IPS DF 19.7 (cell line): ENCODE data around the gene TMEM140.

Experiments used
- DNase-seq: peaks from one replicate; pipeline ENCODE4 v3.0.0-alpha.2; 2013; ENCODE audit warnings: low read depth, low spot score

The TMEM140 gene

DNA sequence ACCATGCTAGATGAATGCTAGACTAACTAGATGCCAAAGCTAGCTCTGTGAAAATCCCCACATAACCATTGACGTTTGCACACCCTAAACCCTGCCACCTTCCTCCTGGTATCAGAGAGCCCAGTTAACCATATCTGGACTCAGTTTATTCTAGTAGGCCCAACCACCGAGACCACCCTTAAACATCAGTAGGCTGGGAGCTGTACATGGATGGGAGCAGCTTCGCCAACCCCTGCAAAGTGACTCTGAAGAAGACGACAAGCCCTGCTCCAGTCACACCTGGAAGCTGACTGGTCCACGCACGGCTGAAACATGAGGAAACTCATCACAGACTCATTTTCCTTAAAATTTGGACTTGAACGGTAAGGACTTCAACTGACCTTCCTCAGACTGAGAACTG lies 27.1 kb downstream of the TMEM140 start:
- DNase-seq: no peak

DNA sequence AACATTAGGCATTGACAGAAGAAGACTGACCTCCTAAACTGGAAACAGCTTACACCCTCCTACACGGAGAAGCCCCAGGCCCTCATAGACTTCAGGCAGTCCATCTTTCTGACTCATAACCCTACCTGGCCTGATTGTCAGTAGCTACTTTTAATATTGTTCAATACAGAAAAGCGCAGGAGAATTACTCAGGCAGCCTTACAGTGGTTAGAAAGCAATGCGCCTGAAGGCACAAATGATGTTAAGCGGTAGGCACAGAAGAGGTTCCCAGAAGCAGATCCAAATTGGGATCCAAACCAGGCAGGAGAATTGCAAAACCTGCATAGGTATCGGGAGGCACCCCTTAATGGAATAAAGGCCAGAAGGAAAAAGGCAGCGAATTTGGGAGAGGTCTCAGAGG lies 28.1 kb downstream of the TMEM140 start:
- DNase-seq: no peak

DNA sequence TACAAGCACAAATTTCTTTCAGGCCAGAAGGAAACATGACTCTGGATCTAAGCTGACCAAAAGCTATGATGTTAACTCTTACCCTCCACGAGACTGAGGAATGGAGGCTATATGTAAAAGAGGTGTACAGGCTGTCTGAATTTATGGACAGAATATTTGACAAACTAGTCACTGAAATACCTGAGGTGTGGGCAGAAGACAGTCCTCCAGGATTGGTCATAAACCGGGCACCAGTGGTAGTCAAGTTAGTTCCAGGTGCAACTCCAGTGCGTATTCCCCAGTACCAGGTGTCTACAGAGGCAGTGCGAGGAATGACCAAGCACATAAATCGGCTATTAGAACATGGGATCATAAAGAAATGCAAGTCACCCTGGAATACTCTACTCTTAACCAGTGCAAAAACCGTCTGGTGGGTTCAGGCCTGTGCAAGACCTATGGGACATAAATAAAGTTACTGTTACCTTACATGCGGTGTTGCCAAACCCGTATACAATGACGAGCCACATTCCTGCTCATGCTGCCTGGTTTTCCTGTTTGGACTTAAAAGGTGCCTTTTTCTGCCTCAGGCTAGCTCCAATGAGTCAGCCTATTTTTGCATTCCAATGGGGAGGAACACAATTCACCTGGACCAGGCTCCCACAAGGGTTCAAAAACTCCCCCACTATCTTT lies 29.3 kb downstream of the TMEM140 start:
- peak; percentile 50 for DNase-seq

DNA sequence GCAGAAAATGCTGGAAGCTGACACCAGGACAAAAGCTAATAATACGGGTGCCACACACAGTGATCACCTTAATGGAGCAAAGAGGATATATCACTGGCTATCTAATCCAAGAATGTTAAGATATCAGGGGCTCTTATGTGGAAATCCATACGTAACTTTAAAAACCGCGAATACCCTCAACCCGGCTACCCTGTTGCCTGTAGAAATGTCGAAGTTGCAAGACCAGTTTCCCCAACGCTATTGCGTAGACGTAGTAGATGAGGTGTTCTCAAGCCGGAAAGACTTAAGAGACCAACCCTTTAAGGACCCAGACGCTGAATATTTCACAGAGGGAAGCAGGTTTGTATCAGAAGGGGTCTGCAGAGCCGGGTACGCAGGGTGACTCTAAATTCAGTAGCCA lies 30.5 kb downstream of the TMEM140 start:
- DNase-seq: no peak

DNA sequence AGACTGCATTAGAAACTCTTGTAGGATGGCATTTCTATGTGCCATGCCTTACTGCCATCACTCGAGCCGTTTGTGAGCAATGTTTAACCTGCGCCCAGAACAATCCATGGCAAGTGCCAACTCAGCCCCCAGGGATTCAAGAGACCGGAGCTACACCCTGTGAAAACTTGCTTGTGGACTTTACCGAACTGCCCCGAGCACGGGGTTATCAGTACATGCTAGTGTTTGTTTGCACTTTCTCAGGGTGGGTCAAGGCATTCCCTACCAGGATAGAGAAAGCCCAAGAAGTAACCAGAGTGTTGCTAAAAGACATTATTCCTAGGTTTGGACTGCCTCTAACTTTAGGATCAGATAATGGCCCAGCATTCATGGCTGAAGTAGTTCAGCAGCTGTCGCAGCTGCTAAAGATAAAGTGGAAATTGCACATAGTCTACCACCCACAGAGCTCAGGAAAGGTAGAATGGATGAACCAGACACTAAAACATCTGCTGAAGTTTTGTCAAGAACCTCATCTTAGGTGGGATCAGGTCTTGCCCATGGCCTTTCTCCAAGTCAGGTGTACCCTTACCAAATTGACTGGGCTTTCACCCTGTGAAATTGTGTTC lies 31.6 kb downstream of the TMEM140 start:
- DNase-seq: no peak

DNA sequence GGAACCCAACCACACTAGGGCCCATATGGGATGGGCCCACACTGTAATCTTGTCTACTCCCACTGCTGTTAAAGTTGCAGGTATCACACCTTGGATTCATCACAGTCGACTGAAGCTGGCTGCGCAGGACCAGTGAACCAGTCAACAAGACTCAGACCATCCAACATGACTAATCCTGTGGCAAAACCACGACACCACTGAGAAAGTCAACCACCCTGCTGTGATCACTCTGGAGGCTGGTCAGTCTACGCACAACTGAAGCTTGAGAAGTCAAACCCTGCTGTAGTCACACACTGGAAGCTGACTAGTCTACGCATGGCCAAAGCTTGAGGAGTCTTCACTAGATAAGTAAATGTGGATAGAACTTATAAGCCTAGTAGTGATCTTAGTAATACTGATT lies 32.2 kb downstream of the TMEM140 start:
- no peak for DNase-seq

DNA sequence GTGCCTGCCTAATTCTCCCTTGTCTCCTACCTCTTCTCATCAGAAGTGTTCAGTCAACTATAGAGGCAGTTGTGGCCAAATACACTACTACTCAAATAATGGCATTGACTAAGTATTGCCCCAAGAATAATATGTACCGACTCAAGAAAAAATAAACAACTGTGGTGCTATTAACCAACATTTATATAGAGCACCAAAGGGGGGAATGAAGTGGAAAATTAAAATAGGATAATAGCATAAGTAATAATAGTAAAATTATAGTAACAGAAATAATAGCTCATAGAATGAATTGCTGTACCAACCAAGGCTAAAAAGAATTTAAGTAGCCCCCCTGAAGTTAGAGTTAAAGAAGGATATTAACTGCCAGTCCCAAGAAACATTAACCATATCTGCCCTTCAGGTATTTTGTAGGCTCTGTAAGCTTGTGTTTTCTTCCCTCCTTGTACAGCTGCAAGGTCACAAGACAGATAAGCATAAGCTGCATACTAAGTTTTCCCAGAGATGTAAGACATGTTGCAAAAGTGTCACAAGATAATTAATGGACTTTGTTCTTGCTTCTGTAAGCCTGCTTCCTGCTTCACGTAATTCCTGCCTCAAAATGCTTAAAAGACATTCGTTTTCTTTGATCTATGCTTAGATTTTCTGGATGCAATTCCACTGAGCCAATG lies 33.5 kb downstream of the TMEM140 start:
- no peak for DNase-seq

DNA sequence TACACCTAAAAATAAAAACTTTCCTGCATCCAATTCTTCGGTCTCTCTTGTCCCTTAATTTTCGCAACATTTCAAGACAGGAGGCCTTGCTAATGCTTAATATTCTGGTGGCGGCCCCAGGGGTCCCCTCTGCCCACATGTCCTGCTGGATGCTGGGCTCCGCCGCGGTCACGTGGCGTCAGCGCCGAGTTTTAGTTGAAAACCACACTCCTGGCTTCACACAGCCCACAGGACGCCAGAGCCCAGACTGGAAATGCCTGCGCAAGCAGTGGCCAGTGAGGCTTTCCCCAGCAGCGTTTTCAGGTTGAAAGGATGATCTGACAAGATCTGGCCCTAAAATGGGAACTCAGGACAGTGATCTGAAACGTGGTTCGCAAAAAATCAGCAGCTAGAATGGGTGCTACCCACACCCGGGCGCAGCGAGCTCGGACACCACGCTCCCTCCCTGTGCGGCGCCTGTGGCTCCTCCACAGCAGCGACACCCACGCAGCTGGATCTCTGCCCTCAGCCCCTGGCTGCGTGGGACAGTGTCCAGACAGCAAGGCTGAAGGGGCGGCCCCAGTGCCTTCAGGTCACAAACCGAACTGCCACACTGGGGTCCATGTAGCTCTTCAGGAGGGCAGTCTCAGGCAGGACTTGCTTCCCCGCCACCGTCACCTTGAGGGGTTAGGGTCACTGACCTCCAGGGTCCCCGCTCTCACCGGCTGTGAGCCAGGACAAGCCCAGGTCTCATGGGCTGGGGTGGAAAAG lies 34.2 kb downstream of the TMEM140 start:
- no peak for DNase-seq

DNA sequence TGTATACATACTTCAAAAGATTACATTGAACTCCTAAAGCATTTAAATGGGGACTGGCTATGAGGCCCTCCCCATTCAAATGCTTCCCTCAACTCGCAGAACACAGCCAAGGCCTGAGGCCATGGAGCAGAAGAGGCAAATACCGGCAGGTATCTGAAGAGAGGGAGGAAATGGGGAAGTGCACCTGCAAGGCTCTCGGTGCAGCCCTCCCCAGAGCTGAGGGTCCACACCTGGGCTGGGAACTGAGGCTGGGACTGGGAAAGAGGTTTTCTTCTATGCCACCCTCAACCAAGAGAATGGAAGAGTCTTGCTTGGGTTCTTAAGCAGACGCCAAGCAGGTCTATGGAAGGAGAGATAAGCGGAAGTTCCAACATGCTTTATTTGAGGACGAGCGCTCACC lies 35.6 kb downstream of the TMEM140 start:
- no peak for DNase-seq

DNA sequence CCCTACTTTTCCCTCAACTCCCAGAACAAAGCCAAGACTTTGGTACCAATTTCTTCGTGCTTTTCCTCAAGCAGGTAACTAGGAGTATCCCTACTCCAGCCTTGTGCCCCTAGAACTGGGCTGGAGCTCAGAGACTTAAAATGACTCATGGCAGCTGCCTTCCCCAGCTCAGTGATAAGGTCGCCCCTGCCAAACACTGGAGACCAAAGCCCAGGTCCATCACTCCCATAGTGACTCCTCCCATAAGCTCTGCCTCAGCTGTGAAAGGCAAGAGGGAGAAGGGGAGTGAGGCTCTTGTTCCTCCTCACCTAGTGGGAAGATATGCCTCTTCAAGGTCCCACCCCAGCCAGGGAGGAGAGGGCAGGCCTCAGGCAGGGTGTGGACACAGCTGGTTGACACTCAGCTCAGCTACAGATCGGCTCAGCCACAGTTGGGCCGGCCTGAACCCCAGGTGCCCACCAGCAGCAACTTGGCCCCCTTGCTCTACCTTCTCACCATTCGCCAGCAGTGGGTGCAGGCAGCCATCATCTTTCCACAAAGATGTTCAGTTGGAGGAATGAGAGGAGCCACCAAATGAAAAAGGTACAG lies 36.5 kb downstream of the TMEM140 start:
- no peak for DNase-seq

DNA sequence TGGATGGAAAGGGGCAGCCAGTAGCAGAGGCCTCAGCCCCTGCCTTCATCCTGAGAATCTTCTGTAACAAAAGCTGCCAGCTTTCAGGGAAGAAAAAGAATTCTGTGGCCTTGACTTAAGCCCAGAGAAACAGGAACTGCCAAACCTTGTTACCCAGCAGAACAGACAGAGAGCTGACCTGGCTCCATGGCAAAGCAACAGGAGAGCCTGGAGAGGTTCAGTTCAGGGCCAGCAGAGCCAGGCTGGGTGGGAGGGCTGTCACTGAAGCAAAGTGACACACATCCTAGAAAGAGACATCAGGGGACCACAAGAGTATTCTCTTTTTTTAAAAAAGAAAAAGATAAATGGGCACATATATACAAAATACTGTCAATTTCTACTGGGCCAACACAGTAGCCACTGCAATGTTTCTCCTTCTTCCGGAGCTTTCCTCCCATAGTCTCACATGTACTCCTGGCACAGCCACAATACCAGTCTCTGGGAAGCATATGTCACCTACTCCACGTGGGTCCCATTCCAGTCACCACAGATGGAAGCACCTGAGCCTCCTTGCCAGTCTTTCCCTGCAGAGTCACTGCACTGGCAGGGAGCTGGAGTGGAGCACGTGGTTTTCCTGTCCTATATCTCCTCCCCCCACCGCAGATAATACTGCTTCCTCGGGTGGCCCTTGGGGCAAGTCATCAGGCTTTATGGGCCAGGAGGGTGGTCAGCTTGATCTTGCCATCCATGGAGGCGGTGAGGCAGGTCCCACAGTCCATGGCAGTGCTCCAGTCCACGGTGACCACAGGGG lies 37.8 kb downstream of the TMEM140 start:
- no peak for DNase-seq

DNA sequence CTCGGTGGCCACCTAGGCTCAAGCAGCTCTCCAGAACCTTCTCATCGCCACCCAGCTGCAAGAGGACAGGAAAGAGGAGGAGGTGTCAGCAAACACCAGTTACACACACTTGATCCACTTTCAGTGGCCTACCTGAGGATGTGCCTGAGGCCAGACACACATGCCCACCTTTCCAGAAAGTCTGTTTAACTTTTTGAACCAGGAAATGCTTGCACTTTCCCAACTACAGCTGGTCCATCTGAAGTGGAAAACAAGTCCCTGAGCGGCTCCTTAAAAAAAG lies 38.3 kb downstream of the TMEM140 start:
- no peak for DNase-seq

DNA sequence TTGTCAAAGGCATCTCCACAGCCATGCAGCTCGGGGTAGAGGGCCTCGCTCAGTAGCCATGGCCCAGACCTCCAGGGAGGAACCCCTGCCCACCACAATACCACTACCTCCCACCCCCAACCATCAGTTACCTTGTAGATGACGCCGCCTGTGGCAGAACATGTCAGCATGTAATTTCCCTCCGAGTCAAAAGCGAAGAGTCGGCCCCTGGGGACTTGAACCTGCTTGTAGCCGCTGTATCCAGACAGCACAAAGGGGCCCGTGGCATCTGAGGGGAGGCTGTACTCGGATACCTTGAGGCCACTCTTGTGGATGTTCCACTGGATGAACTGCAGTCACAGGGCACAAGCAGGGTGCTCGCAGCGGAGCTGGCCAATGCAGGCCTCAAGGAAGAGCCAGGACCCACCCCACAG lies 39.0 kb downstream of the TMEM140 start:
- DNase-seq: no peak

DNA sequence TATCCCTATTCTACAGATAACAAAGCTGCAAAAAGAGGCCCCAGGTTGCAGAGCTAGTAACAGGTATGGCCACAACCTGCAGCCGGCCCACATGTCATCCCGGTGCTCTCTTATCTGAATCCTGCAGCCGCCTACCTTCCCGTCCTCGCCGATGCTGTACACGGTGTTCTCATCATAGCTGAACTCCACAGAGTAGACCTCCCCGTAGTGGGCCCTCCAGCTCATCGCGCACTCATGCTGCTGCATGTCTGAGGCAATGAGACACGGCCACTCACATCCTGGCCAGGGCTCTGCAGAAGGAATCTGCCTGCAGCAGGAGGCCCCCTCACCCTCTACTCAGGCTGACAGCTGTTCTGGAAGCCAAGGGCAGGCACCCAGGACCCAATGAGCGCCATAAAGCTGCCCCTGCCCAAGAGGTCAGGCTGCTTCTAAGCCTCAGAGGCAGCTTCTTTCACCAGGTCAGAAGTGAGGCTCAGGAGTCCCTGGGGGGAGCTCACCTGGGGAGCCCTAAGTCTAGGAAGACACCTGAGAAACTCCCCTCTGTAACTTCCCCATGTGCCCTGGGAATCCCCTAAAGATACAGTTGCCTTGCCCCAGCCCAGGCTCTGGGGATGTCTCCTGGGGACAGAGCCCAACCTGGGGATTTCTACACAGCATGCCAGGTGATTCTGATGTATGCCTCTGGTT lies 40.6 kb downstream of the TMEM140 start:
- no peak for DNase-seq

DNA sequence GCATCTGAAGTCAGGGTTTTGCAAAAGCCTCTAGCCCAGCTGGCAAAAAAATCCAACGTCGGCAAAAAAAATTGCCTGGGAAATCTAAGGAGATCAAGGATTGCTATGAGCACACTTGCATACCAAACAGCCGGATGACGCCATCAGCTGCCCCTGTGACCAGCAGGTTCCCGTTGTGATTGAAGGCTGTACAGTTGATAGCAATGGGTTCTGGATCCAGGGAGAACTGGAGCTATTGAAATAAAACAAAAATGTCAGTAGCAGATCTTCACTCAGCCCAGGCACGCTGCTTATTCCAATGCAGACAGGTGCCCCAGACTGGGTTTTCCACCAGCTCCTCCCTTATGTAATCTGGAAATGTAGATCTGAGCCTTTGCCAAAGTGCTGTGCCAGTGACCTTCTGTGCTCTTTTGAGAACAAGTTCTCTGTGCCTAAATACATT lies 41.4 kb downstream of the TMEM140 start:
- no peak for DNase-seq

DNA sequence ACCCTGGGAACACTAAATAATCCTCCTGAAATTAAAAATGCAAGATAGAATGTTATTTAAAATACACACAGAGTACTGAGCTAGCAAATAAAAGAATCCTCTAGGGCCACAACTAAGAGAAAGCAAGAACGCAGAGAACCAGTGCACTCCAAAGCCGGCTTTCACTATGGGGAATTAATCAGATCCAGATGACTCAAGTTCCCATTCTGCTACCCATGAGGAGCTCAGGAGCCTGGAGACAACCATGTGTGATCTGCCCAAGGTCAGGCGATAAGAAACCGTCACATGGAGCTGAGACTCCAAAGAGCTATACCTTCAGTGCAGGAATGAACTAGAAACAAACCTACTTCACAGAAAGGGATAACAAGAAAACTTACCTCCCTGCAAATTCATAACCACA lies 42.1 kb downstream of the TMEM140 start:
- no peak for DNase-seq

DNA sequence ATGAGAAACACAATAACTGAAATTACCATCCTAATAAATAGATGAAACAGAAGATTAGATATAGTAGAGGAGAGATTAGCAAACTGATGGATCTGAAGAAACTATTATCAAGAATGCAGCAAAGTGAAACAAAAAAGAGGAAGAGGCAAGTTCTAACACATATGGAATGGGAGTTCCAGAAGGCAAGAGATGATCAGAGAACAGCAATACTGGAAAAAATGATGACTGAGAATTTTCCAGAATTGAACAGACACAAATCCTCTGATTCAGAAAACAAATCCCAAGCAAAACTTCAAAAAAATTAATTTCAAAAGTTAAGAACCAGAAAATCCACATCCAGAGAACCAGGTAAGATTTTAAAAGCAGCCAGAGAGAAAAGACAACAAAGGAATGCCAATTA lies 42.8 kb downstream of the TMEM140 start:
- DNase-seq: no peak

DNA sequence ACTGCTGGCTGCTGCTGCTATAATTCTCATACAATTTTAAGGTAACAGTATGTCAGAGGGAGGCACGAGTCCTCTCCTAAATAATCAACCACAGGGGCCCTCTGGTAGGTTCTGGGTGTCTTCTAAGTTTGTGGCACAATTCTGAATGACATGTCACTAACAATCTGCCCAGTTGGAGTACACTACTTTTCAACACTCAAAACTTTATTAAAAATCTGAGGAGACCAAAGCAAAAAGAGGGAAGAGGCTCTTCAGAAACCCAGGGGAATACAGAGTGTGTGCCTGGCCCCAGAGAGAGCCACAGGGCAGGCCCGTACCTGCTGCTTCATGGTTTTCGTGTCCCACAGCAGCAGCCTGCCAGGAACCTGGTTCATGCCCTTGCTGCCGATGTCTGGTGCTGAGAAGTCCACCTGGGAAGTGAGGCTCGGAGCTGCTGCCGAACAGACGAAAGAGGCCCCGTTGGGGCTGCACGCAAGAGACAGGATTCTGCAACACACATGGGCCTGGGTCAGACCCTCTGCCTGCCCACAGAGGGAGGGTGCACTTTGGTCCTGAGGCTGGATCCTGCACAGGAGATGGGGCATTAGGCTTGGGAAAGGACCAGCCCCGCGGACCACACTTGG lies 45.2 kb downstream of the TMEM140 start:
- no peak for DNase-seq

DNA sequence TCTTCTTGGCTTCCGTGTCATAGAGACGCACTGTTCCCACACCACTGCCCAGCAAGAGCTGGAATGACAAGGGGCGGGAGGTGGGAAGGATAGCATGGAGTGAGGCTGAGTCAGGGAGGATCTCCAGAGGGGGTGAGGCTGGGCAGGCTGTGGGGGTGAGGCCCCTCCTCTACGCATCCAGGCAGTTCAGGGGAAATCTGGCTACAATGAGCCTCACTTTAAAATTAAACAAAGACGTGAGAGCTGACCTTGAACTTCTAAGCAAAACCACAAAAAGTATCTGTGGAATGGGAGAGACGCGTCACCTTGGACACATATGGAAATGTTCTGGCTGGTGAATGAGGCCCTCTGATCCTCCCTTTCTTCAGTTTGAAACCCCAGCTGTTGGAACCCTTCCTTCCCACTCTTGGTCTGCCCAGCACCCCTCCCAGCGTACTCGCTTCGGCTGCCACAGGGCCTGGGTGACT lies 45.8 kb downstream of the TMEM140 start:
- DNase-seq: no peak

DNA sequence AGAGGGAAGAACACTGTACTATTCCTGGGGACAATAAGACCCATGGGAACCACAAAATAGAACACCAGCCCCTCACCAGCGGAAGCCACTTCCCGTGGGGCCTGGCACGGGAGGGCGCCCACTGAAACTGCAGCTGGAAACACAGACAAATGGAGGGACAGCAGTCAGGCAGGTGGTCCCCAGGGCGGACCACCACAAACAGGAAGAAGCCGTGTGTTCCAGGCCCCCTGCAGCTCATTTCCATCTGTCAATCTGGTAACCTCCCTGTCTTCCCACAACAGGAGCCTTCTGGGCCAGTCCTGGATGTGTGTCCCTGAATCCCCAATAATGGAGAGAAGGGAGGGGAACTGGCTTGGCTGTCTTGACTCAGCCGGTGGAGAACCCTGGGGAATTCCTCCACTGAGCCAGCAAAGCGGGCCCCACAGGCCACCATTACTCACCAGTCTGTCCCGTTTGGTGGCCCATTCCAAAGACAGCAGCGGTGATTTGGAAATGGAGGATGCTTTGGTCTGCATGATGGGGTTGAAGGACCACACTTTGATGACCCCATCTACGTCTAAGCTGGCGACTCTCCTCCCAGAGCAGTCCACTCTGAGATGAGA lies 46.7 kb downstream of the TMEM140 start:
- DNase-seq: no peak
